Hematopoietic multipotent progenitor cell treated with erythropoietin and hydrocortisone succinate and interleukin-3 and kit ligand, for 4 days (in vitro differentiated cells): ENCODE data around the gene PRSS8.
"Not testable (repeated sequence)": the region's sequence is repeated elsewhere in the genome, so short reads cannot be mapped to it uniquely, and the experiment has no call there.

Experiments
- DNase-seq: peaks from one replicate; pipeline ENCODE4 v3.0.0-alpha.2; 2015

Gene PRSS8

GRCh38 chr16:31135535-31136286 is at the start of gene PRSS8:
TSS of gene PRSS8 (minus strand) at chr16:31135727. CDS start at chr16:31135498, 229 bp downstream.
- DNase-seq, result peak; percentile 42

- no peak for DNase-seq
Measured at GRCh38 chr16:31184888-31185287, 49.4 kb upstream of the PRSS8 start.

GRCh38 chr16:31183432-31184428 is 48.2 kb upstream of the PRSS8 start:
- DNase-seq, result no peak

GRCh38 chr16:31182391-31182790 is 46.9 kb upstream of the PRSS8 start:
- no peak for DNase-seq

GRCh38 chr16:31181102-31181830 is 45.7 kb upstream of the PRSS8 start:
- DNase-seq, result peak; percentile 64

- DNase-seq, result peak; percentile 94
Measured at GRCh38 chr16:31179747-31180459, 44.4 kb upstream of the PRSS8 start, which contains the start of gene FUS. TSS of gene FUS (plus strand) at chr16:31180139. CDS start at chr16:31180215, 76 bp downstream.

GRCh38 chr16:31179219-31179746 is 43.8 kb upstream of the PRSS8 start:
- DNase-seq, result no peak

- peak; percentile 82 for DNase-seq
Measured at GRCh38 chr16:31177136-31177535, 41.6 kb upstream of the PRSS8 start.

- peak; percentile 59 for DNase-seq
Measured at GRCh38 chr16:31170048-31170447, 34.5 kb upstream of the PRSS8 start.

GRCh38 chr16:31168848-31169247 is 33.3 kb upstream of the PRSS8 start:
- DNase-seq, result no peak

- no peak for DNase-seq
Measured at GRCh38 chr16:31167315-31167714, 31.8 kb upstream of the PRSS8 start.

GRCh38 chr16:31157136-31157535 is 21.6 kb upstream of the PRSS8 start:
- peak; percentile 82 for DNase-seq

GRCh38 chr16:31150976-31151375 is 15.4 kb upstream of the PRSS8 start:
- not testable (repeated sequence) for DNase-seq

GRCh38 chr16:31149894-31150890 is 14.7 kb upstream of the PRSS8 start, which contains the start of gene PRSS36:
TSS of gene PRSS36 (minus strand) at chr16:31150066. CDS start at chr16:31150035, 31 bp downstream.
- DNase-seq, result no peak

GRCh38 chr16:31149332-31149731 is 13.8 kb upstream of the PRSS8 start:
- no peak for DNase-seq

GRCh38 chr16:31148896-31149295 is 13.4 kb upstream of the PRSS8 start:
- DNase-seq, result no peak

- DNase-seq, result no peak
Measured at GRCh38 chr16:31148281-31148728, 12.8 kb upstream of the PRSS8 start.

- no peak for DNase-seq
Measured at GRCh38 chr16:31147574-31147973, 12.0 kb upstream of the PRSS8 start.

- no peak for DNase-seq
Measured at GRCh38 chr16:31145398-31145990, 10.0 kb upstream of the PRSS8 start.

- not testable (repeated sequence) for DNase-seq
Measured at GRCh38 chr16:31144418-31144817, 8.9 kb upstream of the PRSS8 start.
